OCI-LY7 (cell line): ENCODE measurements around the gene TEX30. TPM values are rescaled to one million over a fixed set of nuclear protein-coding genes. Genes with fewer than 3 reads are reported as not detected.

Source experiments
- BruUV-seq: library from RNA; stranded (reverse); fragments of 400-500 nt; replicated peaks from 2 replicates; lab custom pipeline; 2021; lab: Mats Ljungman, UMichigan
- CTCF ChIA-PET: fragments of 300-600 bp; sonication (Branson Sonifier 250); formaldehyde crosslinking; loops from one replicate; lab custom pipeline; 2022; ENCODE audit warnings: antibody characterized with exemption; ENCODE audit not compliant: unreplicated experiment; lab: Charles Lee
- POLR2A ChIA-PET: fragments of 300-600 bp; sonication (Branson Sonifier 250); formaldehyde crosslinking; loops from one replicate; lab custom pipeline; 2022; ENCODE audit warnings: antibody characterized with exemption; lab: Charles Lee
- DNase-seq: peaks from one replicate; pipeline ENCODE4 v3.0.0-alpha.2; 2015; ENCODE audit warnings: low spot score
- H2AFZ ChIP-seq: fragments of 200-600 bp; sonication (generic), shearing (Covaris generic); 2 replicates; pipeline ENCODE4 v1.6.1; 2014; ENCODE audit warnings: mild to moderate bottlenecking, antibody characterized with exemption, low read length, moderate library complexity
- H3K27ac ChIP-seq: fragments of 200-600 bp; sonication (generic); 2 replicates; pipeline ENCODE4 v1.5.1; 2014; ENCODE audit warnings: mixed run types, low read depth, mild to moderate bottlenecking, moderate library complexity, low read length, inconsistent platforms; ENCODE audit not compliant: poor library complexity, severe bottlenecking
- H3K36me3 ChIP-seq: fragments of 200-600 bp; sonication (generic); 2 replicates; pipeline ENCODE4 v1.6.1; 2014; ENCODE audit warnings: mild to moderate bottlenecking, antibody characterized with exemption, low read length, moderate library complexity, mixed read lengths; ENCODE audit not compliant: insufficient read depth
- H3K4me1 ChIP-seq: fragments of 200-600 bp; sonication (generic); 2 replicates; pipeline ENCODE4 v1.5.1; 2014; ENCODE audit warnings: mild to moderate bottlenecking, low read length; ENCODE audit not compliant: insufficient read depth, poor library complexity, severe bottlenecking
- H3K4me2 ChIP-seq: fragments of 200-600 bp; sonication (generic); 2 replicates; pipeline ENCODE4 v1.6.1; 2014; ENCODE audit warnings: mild to moderate bottlenecking, low read length
- H3K4me3 ChIP-seq: fragments of 200-600 bp; sonication (generic); 2 replicates; pipeline ENCODE4 v1.5.1; 2014; ENCODE audit warnings: mild to moderate bottlenecking, low read depth, low read length; ENCODE audit not compliant: poor library complexity, severe bottlenecking
- H3K79me2 ChIP-seq: fragments of 200-600 bp; sonication (generic); 2 replicates; pipeline ENCODE4 v1.6.1; 2016; ENCODE audit warnings: low read depth, mild to moderate bottlenecking, low read length, moderate library complexity, mixed read lengths; ENCODE audit not compliant: insufficient read depth
- H3K9me2 ChIP-seq: fragments of 200-600 bp; sonication (generic); 2 replicates; pipeline ENCODE4 v1.6.1; 2016; ENCODE audit warnings: mild to moderate bottlenecking, low read length, mixed read lengths; ENCODE audit not compliant: insufficient read depth
- H3K9me3 ChIP-seq: fragments of 200-600 bp; sonication (generic); 2 replicates; pipeline ENCODE4 v1.6.1; 2014; ENCODE audit warnings: mild to moderate bottlenecking, mixed run types, low read length, mixed read lengths
- H4K20me1 ChIP-seq: fragments of 200-600 bp; sonication (generic); 2 replicates; pipeline ENCODE4 v1.6.1; 2014; ENCODE audit warnings: mild to moderate bottlenecking, antibody characterized with exemption, low read length, moderate library complexity, mixed read lengths; ENCODE audit not compliant: insufficient read depth
- EZH2phosphoT487 ChIP-seq: fragments of 200-600 bp; sonication (generic); IDR thresholded peaks from 2 replicates; pipeline ENCODE4 v1.6.1; 2018; ENCODE audit warnings: low read depth, borderline replicate concordance, mild to moderate bottlenecking, mixed run types, antibody characterized with exemption, low read length, moderate library complexity, mixed read lengths
- intact Hi-C: fragments of 100-400 bp; cut with micrococcal nuclease; formaldehyde crosslinking; loops from one replicate; pipeline ENCODE4 v1.10.0; 2022; ENCODE audit not compliant: unreplicated experiment
- total RNA-seq, 2 experiments: library from RNA; depleted of rRNA in 1 of 2; stranded (reverse); fragments of >200 nt in 1 of 2; shearing (Covaris generic) in 1 of 2; gene quantifications; 2 replicates each; pipeline ENCODE4 v1.2.3, GENCODE V29; 2014 to 2022
- TF ChIP-seq, protein P1 (sequence below): fragments of 200-600 bp; sonication (generic); conservative IDR thresholded peaks from 2 replicates; pipeline ENCODE4 v1.5.1; 2014; ENCODE audit warnings: mild to moderate bottlenecking, antibody characterized with exemption, low read length, moderate library complexity, mixed read lengths

The TEX30 gene
- total RNA-seq, 2 experiments from 2014 or later = 4.0 to 6.7 TPM

DNA sequence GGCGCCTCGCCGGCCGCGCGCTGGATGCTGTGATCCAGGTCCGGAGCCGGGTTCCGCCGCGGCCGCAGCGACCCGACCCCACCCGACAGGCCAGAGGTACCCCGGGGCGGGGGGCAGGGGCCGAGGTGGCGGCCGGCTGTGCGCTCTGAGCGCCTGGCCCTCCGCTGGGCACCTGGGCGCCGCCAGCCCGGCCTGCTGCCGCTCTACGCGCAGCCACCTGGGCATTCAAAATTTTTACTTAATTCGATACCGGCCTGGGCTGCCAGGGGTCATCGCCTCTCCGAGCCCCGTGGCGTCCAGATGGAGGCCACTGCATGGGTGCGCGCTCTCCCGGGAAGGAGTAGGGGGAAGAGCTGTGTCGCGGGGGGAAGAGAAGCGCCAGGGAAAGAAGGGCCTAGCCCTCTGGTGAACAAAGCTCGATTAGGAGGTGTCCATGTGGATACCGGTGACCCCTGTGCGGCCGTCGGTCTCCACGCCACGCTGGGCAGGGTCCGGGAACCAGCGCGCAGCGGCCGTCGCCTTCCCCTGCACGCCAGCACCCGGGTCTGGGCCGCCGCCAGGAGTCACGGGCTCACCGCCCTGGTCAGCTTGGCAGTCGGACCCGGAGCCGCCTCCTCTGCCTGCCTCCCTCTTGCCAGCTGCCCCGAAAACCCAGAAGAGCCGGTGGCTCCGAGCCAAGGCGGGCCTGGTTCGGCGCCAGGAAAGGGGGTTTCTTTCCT lies 26.0 kb upstream of the TEX30 start:
- TF ChIP-seq, protein P1, sequence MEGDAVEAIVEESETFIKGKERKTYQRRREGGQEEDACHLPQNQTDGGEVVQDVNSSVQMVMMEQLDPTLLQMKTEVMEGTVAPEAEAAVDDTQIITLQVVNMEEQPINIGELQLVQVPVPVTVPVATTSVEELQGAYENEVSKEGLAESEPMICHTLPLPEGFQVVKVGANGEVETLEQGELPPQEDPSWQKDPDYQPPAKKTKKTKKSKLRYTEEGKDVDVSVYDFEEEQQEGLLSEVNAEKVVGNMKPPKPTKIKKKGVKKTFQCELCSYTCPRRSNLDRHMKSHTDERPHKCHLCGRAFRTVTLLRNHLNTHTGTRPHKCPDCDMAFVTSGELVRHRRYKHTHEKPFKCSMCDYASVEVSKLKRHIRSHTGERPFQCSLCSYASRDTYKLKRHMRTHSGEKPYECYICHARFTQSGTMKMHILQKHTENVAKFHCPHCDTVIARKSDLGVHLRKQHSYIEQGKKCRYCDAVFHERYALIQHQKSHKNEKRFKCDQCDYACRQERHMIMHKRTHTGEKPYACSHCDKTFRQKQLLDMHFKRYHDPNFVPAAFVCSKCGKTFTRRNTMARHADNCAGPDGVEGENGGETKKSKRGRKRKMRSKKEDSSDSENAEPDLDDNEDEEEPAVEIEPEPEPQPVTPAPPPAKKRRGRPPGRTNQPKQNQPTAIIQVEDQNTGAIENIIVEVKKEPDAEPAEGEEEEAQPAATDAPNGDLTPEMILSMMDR = no peak
- TF ChIP-seq EZH2phosphoT487 = no peak
- Histone ChIP-seq H3K36me3 (no peaks in the 10 kb centered on the region), H3K4me1 (no peaks in the 10 kb centered on the region), H3K9me3 (no peaks in the 10 kb centered on the region), H3K27ac (no peak overlapping the region), H3K9me2 (no peaks in the 10 kb centered on the region), H4K20me1 (no peaks in the 10 kb centered on the region), H3K4me2 (no peak overlapping the region), H2AFZ (no peak overlapping the region), H3K79me2 (no peaks in the 10 kb centered on the region), H3K4me3 (no peak overlapping the region)
- ChIA-PET CTCF (no interaction called here), POLR2A (no interaction called here)
- BruUV-seq = no TSS peak
- intact Hi-C loops = no loop called here
- no peak for DNase-seq

DNA sequence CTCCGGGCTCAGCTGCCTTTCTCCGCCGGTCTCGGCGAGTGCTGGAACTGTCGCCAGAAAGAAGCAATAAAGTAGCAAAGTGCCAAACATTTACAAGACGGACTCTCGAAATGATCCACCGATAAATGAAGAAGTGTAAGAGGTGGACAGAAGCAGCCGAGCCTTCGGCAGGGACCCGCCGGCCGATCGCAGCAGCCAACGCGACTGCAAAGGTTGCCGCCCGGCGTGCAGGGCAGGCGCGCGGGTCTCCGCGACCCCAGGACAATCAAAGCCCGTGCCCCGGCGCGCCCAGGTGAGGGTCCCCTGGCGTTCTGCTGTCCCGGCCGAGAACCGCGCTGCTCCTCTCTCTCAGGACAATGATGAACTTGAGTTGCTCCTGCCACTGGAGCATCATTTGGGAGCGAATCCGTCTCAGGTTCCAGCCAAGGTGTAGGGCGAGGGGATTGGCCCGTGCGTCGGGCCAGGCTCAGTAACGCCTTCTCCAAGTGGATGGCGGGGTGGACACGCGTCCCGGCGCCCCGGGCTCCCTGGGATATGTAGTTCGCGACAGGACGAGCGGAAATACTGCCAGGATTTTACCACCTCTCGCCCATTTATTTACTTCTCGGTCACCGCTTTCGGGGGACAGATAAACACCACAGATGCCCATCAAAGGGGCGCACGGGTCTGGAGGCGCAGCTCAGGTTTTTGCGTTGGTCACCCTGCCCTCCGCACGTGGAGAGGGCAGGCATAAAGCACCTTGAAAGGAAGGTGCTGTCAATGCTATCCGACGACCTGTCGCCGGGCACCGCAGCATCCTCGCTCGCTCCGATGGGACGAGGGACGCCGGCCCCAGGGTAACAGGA lies 25.2 kb upstream of the TEX30 start, which contains the start of the genes BIVM and POGLUT2:
BIVM (plus strand) TSS at position 539 of the 845 bp plus-strand sequence. CDS start 8,149 bp downstream, outside the sequence.
POGLUT2 (minus strand) TSS at position 396 of the 845 bp plus-strand sequence; CDS start at position 90, 306 bp downstream.
- no peak for DNase-seq
- no peaks in the 10 kb centered on the region for H3K9me3 ChIP-seq
- H3K4me3 ChIP-seq = no peak within 1 kb of the TSS
- H3K36me3 ChIP-seq = no peaks in the 10 kb centered on the region
- no peaks in the 10 kb centered on the region for H3K4me1 ChIP-seq
- no peak within 1 kb of the TSS for H2AFZ ChIP-seq
- H3K27ac ChIP-seq = no peak within 1 kb of the TSS
- intact Hi-C loops = no loop called here
- no peaks in the 10 kb centered on the region for H3K9me2 ChIP-seq
- ChIA-PET CTCF (no interaction called here), POLR2A (no interaction called here)
- no peak within 1 kb of the TSS for H3K4me2 ChIP-seq
- TF ChIP-seq, protein P1 = no peak
- TF ChIP-seq EZH2phosphoT487 = no peak
- H3K79me2 ChIP-seq = no peaks in the 10 kb centered on the region
- BruUV-seq = no TSS peak
- H4K20me1 ChIP-seq = no peaks in the 10 kb centered on the region
